Stimulated activated naive CD4-positive, alpha-beta T cell (primary cell): Measurements from ENCODE around the gene DLG2.

ENCODE experiments used
- DNase-seq, 6 experiments: peaks; one replicate each; lab custom pipeline; 2025; lab: John Stamatoyannopoulos, UW

The DLG2 gene

GRCh38 chr11:83528225-83528624, 2098.9 kb downstream of the DLG2 start:
- no peak for DNase-seq

DNA sequence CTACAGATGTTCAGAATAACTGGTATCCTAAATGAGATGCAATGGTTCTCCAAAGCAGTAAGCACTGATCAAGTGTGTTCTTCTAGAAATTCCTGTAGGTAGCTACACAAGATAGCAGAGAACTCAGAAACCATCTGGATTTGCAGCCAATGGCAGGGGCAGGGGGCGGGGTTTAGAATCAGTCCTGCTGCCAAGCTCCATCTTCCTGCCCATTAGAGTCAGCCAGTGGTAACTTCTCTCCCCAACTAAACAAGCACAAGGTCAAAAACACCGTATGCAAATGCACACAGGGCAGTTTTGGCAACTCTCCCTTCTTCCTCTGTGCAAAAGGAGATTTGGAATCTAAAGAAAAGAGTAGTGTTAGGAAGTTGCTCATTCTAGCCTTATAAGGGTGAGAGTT, 2103.5 kb downstream of the DLG2 start:
- no peak for DNase-seq

- no peak for DNase-seq
Measured at GRCh38 chr11:83522911-83523310, 2104.2 kb downstream of the DLG2 start.

DNA sequence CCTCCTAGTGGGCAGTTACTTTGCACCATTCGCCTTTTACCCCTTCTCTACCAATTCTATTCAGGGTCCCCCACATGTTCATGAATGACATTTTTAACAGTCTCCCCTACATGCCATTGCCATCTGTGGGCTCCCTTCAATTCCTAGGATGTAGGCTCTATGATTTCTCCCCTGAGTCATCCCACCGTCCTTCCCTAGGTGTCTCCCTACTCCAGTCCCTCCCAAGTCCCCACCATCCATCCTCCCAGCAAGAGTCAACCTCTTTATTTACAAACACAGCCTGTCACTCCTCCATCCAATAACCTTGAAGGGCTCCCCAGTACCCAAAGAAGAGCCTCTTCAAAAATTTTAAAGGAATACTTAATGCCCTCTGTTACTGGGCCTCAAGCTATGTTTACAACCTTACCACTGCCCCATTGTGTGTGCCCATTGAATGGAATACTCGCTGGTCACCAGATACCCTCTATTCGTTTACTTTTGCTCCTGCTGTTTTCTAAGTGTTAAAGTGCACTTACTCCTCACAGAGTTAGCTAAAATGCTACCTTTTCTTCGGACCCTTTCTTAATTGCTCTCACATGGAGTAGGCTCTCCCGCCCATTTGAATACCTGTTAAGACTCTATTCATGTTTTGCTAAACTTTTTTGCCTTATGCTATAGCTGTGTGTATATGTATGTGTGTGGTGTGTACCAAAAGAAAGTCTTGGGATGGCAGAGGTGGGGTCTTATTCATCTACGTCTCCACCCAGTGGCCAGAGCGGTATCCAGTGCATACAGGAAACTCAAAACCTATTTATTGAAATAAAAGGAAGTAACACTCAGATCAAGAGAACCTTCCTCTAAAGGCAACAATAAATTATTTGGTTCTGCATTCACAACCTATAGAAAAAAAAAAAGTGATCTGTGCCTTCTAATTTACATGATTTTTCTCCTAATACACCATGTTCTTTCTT, 2105.2 kb downstream of the DLG2 start:
- no peak for DNase-seq

- DNase-seq: no peak
Measured at GRCh38 chr11:83520849-83521248, 2106.3 kb downstream of the DLG2 start.

- DNase-seq: no peak
Measured at GRCh38 chr11:83511646-83512045, 2115.5 kb downstream of the DLG2 start.

DNA sequence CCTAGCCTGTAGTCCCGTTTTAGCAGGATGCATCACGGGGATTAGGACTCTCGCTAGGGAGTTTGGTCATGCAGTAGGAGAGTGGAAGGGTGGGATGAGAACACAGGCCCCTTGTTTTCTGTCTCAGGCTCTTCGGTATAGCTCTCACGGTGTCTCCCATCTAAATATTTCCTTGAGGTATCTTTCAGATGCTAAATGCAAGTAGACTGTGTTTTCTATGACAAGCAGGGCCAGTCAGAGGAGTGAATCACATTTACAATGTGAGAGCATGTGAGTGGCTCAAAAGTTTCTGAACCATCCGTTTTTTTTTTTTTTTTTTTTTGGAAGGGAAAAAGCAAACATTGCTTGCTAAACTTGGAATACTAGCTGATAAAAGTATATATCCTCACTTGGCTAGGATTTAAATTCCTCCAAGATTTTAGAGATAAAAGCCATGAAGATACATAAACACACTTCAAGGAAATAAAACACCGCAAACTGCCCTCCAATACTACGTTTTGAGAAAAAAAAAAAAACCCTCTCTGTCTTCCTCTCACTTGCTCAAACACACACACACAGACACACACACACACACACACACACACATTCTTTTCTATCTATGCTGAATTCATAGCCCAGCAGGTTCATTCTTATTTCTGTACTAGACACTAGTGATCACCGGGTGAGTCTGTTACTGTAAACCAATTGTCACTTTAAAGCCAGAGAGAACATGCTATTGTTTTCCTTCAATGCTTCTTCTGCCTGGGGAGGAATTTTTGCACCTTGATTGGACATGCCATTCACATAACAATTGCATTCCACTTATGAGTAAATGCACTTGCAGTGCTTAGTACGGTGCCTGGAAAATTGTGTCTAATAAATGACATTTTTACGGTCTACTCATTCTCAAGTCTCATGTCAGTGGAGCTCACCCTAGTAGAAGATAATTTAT, 2116.3 kb downstream of the DLG2 start:
- no peak for DNase-seq

GRCh38 chr11:83508804-83509203, 2118.3 kb downstream of the DLG2 start:
- no peak for DNase-seq

- no peak for DNase-seq
Measured at GRCh38 chr11:83502041-83502440, 2125.1 kb downstream of the DLG2 start.

DNA sequence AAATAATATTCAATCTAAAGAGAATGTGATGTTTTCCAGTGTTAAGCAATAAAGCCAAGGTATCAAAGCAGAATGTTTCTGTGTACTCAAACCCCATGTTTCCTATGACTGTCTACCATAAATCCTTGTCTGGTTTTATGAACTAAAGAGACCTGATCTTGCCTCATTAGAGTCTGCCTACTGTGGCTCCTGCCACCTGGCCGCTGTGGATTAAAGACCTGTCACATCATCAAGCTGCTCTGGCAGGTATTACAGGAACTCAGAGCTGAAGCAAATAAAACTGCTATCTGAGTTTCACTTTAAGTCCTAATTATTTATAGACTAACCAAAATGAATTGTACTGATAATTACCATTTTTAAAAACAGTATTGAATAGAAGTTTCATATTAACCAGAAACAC, 2133.2 kb downstream of the DLG2 start:
- DNase-seq: no peak

DNA sequence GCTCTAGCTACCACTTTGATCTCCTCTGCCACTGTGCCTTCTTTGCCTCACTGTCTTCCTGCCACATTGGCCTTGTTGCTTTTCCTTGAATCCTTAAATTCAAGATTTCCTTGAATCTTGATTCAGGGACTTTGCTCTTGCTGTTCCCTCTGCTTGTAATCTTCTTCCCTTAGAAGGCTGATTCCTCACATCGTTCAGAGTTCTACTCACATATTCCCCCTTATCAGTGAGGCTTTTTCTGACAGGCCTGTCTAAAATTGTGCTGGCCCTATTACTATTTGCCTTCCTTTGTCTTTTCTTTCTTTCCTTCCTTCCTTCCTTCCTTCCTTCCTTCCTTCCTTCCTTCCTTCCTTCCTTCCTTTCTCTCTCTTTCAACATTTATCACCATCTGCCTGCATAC, 2134.1 kb downstream of the DLG2 start:
- DNase-seq: no peak

GRCh38 chr11:83483808-83484207, 2143.3 kb downstream of the DLG2 start:
- DNase-seq: no peak

DNA sequence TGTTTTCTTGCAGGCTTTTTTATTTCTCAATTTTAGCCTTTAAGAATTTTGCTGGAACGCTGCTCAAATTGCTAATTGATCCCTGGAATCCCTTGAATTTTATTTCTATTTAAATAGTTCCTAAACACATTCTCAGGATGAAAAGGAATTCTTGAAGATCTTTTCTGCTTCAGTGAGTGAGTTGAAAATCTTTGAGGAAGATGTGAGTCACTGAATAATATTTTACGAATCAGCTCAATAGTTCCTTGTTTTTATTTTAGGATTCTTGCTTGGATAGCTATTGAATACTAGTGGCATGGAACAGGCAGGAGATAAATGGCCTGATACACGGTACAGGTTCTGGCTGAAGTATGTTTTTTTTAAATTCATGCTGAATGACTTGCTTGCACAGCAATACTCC, 2146.3 kb downstream of the DLG2 start:
- DNase-seq: no peak

DNA sequence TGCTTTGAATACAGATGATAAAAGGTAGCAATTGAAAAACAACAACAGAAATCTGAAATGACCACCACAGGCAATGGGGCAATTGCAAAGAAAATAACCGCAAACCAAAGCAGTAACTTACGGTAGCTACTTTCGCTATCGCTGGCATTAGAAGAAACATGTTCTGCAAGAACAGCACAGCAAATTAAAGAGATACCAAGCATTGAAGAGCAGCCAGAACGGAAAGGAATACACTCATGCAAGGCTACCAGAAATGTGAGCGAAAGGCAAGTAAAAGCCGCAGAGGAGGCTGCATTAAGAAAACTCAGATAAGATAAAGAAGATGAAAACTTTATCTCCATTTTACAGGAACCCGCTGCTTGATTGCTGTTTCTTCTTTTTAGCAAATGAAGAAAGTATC, 2146.9 kb downstream of the DLG2 start:
- no peak for DNase-seq

DNA sequence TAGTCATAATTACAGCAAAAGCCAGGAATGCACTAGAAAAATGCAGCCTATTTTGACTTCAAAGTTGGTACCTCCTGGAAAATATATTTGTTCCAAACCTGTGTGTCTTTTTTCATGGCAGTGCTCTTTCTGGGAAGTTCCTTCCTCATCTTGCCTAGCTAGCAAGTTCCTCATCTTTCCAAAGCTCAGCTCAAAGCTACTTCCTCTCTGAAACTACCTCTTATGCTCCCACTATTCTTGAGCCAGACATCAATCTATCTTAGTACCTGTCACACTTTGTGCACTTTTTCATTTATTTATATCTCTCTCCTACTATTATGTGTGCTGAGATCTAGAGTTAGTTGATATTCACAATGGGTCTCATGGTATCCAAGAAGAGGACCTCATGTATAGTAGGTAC, 2149.4 kb downstream of the DLG2 start:
- DNase-seq: no peak

- DNase-seq: no peak
Measured at GRCh38 chr11:83475760-83476159, 2151.4 kb downstream of the DLG2 start.

GRCh38 chr11:83473743-83474142, 2153.4 kb downstream of the DLG2 start:
- no peak for DNase-seq

DNA sequence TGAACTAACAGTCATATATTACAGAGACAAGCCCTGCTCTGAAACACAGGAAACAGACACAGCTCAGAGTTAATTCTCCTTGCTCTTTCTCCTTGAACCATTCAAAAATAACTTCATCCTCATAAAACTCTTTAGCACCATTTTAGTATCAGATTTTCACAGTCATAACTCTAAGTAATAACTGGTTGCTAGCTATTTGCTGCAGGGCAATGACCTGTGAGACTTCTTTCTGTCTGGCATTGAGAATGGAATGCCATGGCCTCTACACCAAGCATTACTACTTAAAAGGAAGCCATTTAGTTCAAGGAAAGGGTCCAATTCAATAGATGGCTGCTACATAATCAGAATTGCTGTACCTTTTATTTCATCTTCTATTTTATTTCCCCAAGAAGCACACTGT, 2154.3 kb downstream of the DLG2 start:
- no peak for DNase-seq

DNA sequence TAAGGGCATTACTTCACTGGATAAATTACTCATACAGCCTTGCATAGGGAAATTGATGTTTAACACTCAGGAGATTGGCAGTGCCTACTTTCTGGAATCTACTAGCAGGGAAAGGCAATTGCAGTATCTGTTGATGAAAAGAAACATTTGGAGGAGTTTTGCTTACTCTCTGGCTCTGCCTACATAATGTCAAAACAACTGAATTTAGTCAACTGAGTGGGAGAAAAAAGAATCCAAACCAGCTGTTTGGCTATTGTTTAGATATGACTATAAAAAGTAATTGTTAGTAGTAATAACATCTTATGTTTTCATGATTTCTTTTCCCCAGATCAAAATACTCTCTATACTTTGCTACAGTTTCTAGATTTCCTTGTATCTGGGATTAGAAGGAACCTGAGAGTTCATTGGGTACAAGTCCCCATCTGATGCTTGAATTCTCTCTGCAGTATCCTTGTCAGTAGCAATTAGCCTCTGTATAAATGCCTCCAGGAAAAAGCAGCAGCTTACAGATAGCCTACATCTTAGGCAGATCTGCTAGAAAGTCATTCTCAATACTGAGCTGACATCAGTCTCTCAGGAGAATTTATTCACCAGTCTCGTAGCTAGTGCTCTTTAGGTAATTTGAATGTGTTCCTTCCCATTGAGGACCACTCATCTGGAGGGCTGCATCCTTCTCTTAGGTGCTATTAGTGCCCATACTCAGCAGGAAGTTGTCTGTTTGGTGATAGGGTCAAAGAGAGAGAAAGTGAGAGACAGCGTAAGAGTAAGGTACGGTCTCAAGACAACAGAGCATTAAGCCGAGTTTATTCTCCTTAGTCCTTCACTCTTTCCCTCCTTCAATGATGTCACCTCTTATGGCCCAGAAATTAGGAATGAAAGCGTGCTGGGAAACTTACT, 2155.1 kb downstream of the DLG2 start:
- no peak for DNase-seq

DNA sequence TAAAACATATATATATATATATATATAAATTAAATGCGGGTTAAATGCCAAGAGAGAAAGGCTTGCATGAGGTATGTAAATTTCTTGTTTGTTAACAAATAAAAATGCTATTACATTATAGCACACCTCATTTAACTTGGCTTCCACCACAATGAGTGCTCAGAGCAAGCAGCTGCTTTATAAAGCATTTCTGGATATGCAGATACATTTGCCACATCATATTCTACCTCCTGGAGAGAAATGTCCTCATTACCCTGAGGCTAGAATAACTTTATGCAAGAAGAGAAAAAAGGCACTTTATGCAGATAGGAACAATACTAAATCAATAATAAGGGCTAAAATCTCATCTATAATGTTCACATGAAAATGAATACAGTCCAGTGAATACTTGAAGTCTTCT, 2159.3 kb downstream of the DLG2 start:
- DNase-seq: no peak

- no peak for DNase-seq
Measured at GRCh38 chr11:83464160-83464944, 2162.8 kb downstream of the DLG2 start.
